Fibroblast of lung (primary cell): ENCODE results near the gene OPRD1. TPM values are rescaled to one million over a fixed set of nuclear protein-coding genes. Genes with fewer than 3 reads are reported as not detected.
"Not testable (repeated sequence)": the region's sequence is repeated elsewhere in the genome, so short reads cannot be mapped to it uniquely, and the experiment has no call there.

Experiments used
- DNase-seq, 2 donors: peaks; one replicate each; pipeline versions ENCODE4 v3.0.0 to v3.0.0-alpha.2; 2010; ENCODE audit warnings: low read depth in 2 of 2
- H2AFZ ChIP-seq: 2 replicates; pipeline ENCODE4 v1.5.1; 2012; ENCODE audit warnings: low read length, control low read depth, inconsistent platforms
- H3K27ac ChIP-seq: 2 replicates; pipeline ENCODE4 v1.5.1; 2011; ENCODE audit warnings: low read length, control low read depth; ENCODE audit not compliant: insufficient read depth
- H3K27me3 ChIP-seq: 2 replicates; pipeline ENCODE4 v1.5.1; 2011; ENCODE audit warnings: mild to moderate bottlenecking, low read length; ENCODE audit not compliant: control insufficient read depth, insufficient read depth
- H3K36me3 ChIP-seq: 2 replicates; pipeline ENCODE4 v1.5.1; 2011; ENCODE audit warnings: low read length; ENCODE audit not compliant: control insufficient read depth, insufficient read depth
- H3K4me1 ChIP-seq: 2 replicates; pipeline ENCODE4 v1.5.1; 2011; ENCODE audit warnings: low read length; ENCODE audit not compliant: control insufficient read depth, insufficient read depth; ENCODE audit errors: extremely low read depth
- H3K4me2 ChIP-seq: 2 replicates; pipeline ENCODE4 v1.5.1; 2011; ENCODE audit warnings: low read length, control low read depth; ENCODE audit not compliant: insufficient read depth; ENCODE audit errors: extremely low read depth
- H3K4me3 ChIP-seq, 4 experiments: fragments of 200-600 bp in 1 of 4; sonication (generic) in 1 of 4; replicated peaks in 1 of 4; 2 replicates each; pipeline ENCODE4 v1.5.1; 2011 to 2016; ENCODE audit warnings: low read length in 4 of 4, low read depth in 3 of 4, mild to moderate bottlenecking in 3 of 4, control low read depth in 2 of 4, inconsistent platforms in 1 of 4, mixed read lengths in 1 of 4; ENCODE audit not compliant: insufficient read depth in 1 of 4; ENCODE audit errors: control extremely low read depth in 1 of 4
- H3K79me2 ChIP-seq: 2 replicates; pipeline ENCODE4 v1.5.1; 2012; ENCODE audit warnings: mild to moderate bottlenecking, low read length, inconsistent platforms; ENCODE audit not compliant: control insufficient read depth, insufficient read depth
- H3K9ac ChIP-seq: 2 replicates; pipeline ENCODE4 v1.5.1; 2011; ENCODE audit warnings: mild to moderate bottlenecking, low read length, control low read depth; ENCODE audit not compliant: insufficient read depth
- H3K9me3 ChIP-seq: 2 replicates; pipeline ENCODE4 v1.5.1; 2012; ENCODE audit warnings: low read depth, low read length; ENCODE audit not compliant: control insufficient read depth, insufficient read depth
- H4K20me1 ChIP-seq: 2 replicates; pipeline ENCODE4 v1.5.1; 2011; ENCODE audit warnings: low read length; ENCODE audit not compliant: control insufficient read depth, insufficient read depth; ENCODE audit errors: extremely low read depth
- EZH2 ChIP-seq: IDR thresholded peaks from 2 replicates; pipeline ENCODE4 v1.5.1; 2012; ENCODE audit warnings: low read length, control low read depth, mild to moderate bottlenecking; ENCODE audit errors: missing control alignments
- polyA plus RNA-seq, 2 donors: library from polyadenylated mRNA; depleted of rRNA in 1 of 2; stranded (reverse) in 1 of 2; unstranded in 1 of 2; fragments of >200 nt; gene quantifications; 2 replicates each; pipeline ENCODE4 v1.2.1, GENCODE V29; 2011 to 2012; ENCODE audit warnings: missing spikeins in 1 of 2
- total RNA-seq: library from RNA; depleted of rRNA; stranded (reverse); fragments of >200 nt; gene quantifications from 2 replicates; pipeline ENCODE4 v1.2.1, GENCODE V29; 2014
- TF ChIP-seq, protein P1 (sequence below), 2 donors: IDR thresholded peaks in 1 of 2; conservative IDR thresholded peaks in 1 of 2; 1 replicate in 1 of 2; 2 replicates in 1 of 2; pipeline ENCODE4 v1.5.1; 2011 to 2012; ENCODE audit warnings: low read length in 2 of 2, control low read depth in 1 of 2, inconsistent platforms in 1 of 2, low read depth in 1 of 2, mild to moderate bottlenecking in 1 of 2

The OPRD1 gene
- total and polyA plus RNA-seq, 2 donors (not counting 1 experiment from before 2014, with no cell fraction given): under 0.01 to 0.01 TPM

DNA sequence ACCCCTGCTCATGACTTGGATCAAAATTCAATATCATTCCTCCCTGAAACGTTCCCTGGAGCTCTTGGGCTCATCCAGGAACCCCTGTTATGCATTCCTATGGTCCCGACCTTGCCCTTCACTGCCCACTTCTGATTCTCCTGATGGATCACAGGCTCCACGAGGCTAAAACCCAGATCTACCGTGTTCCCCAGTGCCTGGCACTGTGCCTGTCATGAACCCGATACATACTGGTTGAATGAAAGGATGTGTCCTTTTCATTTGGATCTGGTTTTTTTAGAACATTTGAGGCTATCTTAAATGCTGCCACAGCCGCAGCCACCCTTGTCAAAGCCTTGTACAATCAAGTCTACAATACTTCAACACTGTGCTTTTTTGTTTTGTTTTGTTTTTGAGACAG is 22.2 kb upstream of the OPRD1 start:
- no peak overlapping the region for H3K27ac ChIP-seq
- no peaks in the 10 kb centered on the region for H3K9me3 ChIP-seq
- H4K20me1 ChIP-seq: no peaks in the 10 kb centered on the region
- DNase-seq: no peak
- H3K4me2 ChIP-seq: no peak overlapping the region
- TF ChIP-seq, protein P1, sequence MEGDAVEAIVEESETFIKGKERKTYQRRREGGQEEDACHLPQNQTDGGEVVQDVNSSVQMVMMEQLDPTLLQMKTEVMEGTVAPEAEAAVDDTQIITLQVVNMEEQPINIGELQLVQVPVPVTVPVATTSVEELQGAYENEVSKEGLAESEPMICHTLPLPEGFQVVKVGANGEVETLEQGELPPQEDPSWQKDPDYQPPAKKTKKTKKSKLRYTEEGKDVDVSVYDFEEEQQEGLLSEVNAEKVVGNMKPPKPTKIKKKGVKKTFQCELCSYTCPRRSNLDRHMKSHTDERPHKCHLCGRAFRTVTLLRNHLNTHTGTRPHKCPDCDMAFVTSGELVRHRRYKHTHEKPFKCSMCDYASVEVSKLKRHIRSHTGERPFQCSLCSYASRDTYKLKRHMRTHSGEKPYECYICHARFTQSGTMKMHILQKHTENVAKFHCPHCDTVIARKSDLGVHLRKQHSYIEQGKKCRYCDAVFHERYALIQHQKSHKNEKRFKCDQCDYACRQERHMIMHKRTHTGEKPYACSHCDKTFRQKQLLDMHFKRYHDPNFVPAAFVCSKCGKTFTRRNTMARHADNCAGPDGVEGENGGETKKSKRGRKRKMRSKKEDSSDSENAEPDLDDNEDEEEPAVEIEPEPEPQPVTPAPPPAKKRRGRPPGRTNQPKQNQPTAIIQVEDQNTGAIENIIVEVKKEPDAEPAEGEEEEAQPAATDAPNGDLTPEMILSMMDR (conservative IDR thresholded peaks at IDR 0.05 in 1 of 2, IDR thresholded peaks at IDR 0.05 in 1 of 2; ENCODE audit: low read depth in 1 of 2, low read length in 2 of 2): no peak
- no peak for TF ChIP-seq EZH2
- no peak overlapping the region for H2AFZ ChIP-seq
- no peak overlapping the region for H3K4me3 ChIP-seq
- no peaks in the 10 kb centered on the region for H3K36me3 ChIP-seq
- H3K79me2 ChIP-seq: no peaks in the 10 kb centered on the region
- peaks cover 2% of the 10 kb centered on the region for H3K27me3 ChIP-seq
- no peak overlapping the region for H3K9ac ChIP-seq
- no peaks in the 10 kb centered on the region for H3K4me1 ChIP-seq

- Histone ChIP-seq H3K27ac (no peak overlapping the region), H3K36me3 (no peaks in the 10 kb centered on the region), H3K9ac (no peak overlapping the region), H4K20me1 (no peaks in the 10 kb centered on the region), H3K9me3 (no peaks in the 10 kb centered on the region), H3K4me3 (no peak overlapping the region), H3K4me1 (no peaks in the 10 kb centered on the region), H3K27me3 (peaks cover 2% of the 10 kb centered on the region), H3K4me2 (no peak overlapping the region), H3K79me2 (no peaks in the 10 kb centered on the region), H2AFZ (no peak overlapping the region)
- DNase-seq: no peak
- TF ChIP-seq, protein P1 (conservative IDR thresholded peaks at IDR 0.05 in 1 of 2, IDR thresholded peaks at IDR 0.05 in 1 of 2; ENCODE audit: low read depth in 1 of 2, low read length in 2 of 2): no peak
- no peak for TF ChIP-seq EZH2
These were observed 21.5 kb upstream of the OPRD1 start for GRCh38 chr1:28790377-28791035.

DNA sequence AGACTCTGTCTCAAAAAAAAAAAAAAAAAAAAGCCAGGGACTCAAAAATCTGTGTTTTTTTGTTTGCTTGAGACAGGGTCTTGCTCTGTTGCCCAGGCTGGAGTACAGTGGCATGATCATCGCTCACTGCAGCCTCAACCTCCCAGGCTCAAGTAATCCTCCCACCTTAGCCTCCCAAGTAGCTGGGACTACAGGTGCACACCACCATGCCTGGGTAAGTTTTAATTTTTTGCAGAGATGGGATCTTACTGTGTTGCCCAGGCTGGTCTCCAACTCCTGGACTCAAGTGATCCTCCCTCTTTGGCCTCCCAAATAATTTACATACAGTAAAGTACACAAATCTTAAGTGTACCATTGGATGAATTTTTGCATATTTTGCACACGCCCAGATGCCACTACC is 20.0 kb upstream of the OPRD1 start:
- not testable (repeated sequence) for H3K27me3 ChIP-seq, H3K79me2 ChIP-seq, H3K9ac ChIP-seq, H3K4me1 ChIP-seq, DNase-seq, H3K9me3 ChIP-seq, H3K27ac ChIP-seq, H4K20me1 ChIP-seq, H3K36me3 ChIP-seq, H3K4me3 ChIP-seq, H2AFZ ChIP-seq, H3K4me2 ChIP-seq
